Pancreas (tissue), 10 donors: ENCODE data around the gene CKLF. TPM values are rescaled to one million over a fixed set of nuclear protein-coding genes. Genes with fewer than 3 reads are reported as not detected.

Experiments
- ATAC-seq, 4 donors: fragments of 200-7000 bp; cut with Tn5 transposase; one replicate each; pipeline versions ENCODE4 v1.8.0 to v1.9.1; 2020; ENCODE audit warnings: mild to moderate bottlenecking in 4 of 4, moderate library complexity in 4 of 4
- DNase-seq, 6 donors: peaks; one replicate each; pipeline ENCODE4 v3.0.0-alpha.2; 2020
- FAIRE-seq: peaks from 2 replicates; lab custom pipeline; 2012; peaks lifted over from hg19 to GRCh38; lab: Jason Lieb, UNC
- H3K27ac ChIP-seq, 4 donors: fragments of 200-600 bp; sonication (generic); 1 replicate in 3 of 4; 2 replicates in 1 of 4; pipeline versions ENCODE4 v1.5.0 to v1.8.0; 2020
- H3K27me3 ChIP-seq, 4 donors: fragments of 200-600 bp; one replicate each; pipeline ENCODE4 v1.8.0; 2021
- H3K36me3 ChIP-seq, 3 donors: fragments of 200-600 bp; sonication (generic) in 1 of 3; one replicate each; pipeline versions ENCODE4 v1.5.0 to v1.8.0; 2020 to 2021
- H3K4me1 ChIP-seq, 3 donors: fragments of 200-600 bp; one replicate each; pipeline ENCODE4 v1.8.0; 2021
- H3K4me3 ChIP-seq, 4 donors: fragments of 200-600 bp; sonication (generic) in 2 of 4; one replicate each; pipeline versions ENCODE4 v1.5.0 to v1.8.0; 2020 to 2021
- H3K9me3 ChIP-seq, 4 donors: fragments of 200-600 bp; one replicate each; pipeline ENCODE4 v1.8.0; 2021
- WGBS, 2 donors: extraction: QIAGEN DNeasy Blood & Tissue Kit; methylation state at CpG; one replicate each; pipeline ENCODE4 v1.1.7; 2013; 5-methylcytosine and 5-hydroxymethylcytosine counted together
- intact Hi-C, 3 donors: fragments of 100-400 bp; cut with DNase I; formaldehyde crosslinking; loops; one replicate each; pipeline versions ENCODE4 v1.11.1 to v1.14.2; 2022
- polyA plus RNA-seq, 2 donors: library from polyadenylated mRNA; stranded (reverse); fragments of 200-250 nt; gene quantifications; one replicate each; pipeline ENCODE4 v1.2.3, GENCODE V29; 2013
- total RNA-seq, 6 donors: library from RNA; stranded (reverse); fragmentation: NEBNext Ultra II Directional in 4 of 6; extraction: Animal tissue kit (Norgen Biotek cat#: 25700) in 4 of 6; gene quantifications; one replicate each; pipeline versions ENCODE4 v1.2.1 to v1.2.4, GENCODE V29; 2021 to 2023
- TF ChIP-seq, protein P1 (sequence below), 4 donors: fragments of 200-600 bp; sonication (generic) in 3 of 4; IDR thresholded peaks; one replicate each; pipeline versions ENCODE4 v1.5.0 to v1.8.0; 2021; ENCODE audit warnings: antibody characterized with exemption in 4 of 4
- donor health status: healthy with polysubstance abuse.
- donor health status: DM: no; HTN: no; CAD: no; lungs with moderate emphysema.
- donor health status: DM: no; HTN: no; CAD: no.
- donor health status: control.
- donor health status: control.
- donor health status: Bipolar disorder and iron deficiency.
- donor health status: DM: yes; HTN: yes; CAD: no.
- donor health status: DM: no; HTN: no; CAD: no.
- donor health status: DM: no; HTN: no; CAD: no.
- donor health status: DM: yes; HTN: yes; CAD: no.

CKLF gene
- total and polyA plus RNA-seq, 8 donors: 5.9 to 26.1 (median 11.0) TPM

GRCh38 chr16:66588981-66589713 lies 36.8 kb downstream of the CKLF start:
- FAIRE-seq: no peak

GRCh38 chr16:66590322-66590721 lies 37.9 kb downstream of the CKLF start:
- Histone ChIP-seq H3K27ac (no peak overlapping the region), H3K9me3 (no peaks in the 10 kb centered on the region), H3K27me3 (no peaks in the 10 kb centered on the region), H3K4me3 (no peak overlapping the region), H3K4me1 (no peaks in the 10 kb centered on the region), H3K36me3 (no peaks in the 10 kb centered on the region)
- TF ChIP-seq, protein P1, sequence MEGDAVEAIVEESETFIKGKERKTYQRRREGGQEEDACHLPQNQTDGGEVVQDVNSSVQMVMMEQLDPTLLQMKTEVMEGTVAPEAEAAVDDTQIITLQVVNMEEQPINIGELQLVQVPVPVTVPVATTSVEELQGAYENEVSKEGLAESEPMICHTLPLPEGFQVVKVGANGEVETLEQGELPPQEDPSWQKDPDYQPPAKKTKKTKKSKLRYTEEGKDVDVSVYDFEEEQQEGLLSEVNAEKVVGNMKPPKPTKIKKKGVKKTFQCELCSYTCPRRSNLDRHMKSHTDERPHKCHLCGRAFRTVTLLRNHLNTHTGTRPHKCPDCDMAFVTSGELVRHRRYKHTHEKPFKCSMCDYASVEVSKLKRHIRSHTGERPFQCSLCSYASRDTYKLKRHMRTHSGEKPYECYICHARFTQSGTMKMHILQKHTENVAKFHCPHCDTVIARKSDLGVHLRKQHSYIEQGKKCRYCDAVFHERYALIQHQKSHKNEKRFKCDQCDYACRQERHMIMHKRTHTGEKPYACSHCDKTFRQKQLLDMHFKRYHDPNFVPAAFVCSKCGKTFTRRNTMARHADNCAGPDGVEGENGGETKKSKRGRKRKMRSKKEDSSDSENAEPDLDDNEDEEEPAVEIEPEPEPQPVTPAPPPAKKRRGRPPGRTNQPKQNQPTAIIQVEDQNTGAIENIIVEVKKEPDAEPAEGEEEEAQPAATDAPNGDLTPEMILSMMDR (IDR thresholded peaks at IDR 0.05): no peak
- intact Hi-C loops: no loop called here
- no peak for FAIRE-seq
- no peak for DNase-seq
- no peak for ATAC-seq
- WGBS, 2 donors: 87 to 90% methylated on average over 8 of the region's 8 CpGs

More at GRCh38 chr16:66588981-66589713, 36.8 kb downstream of the CKLF start:
- ATAC-seq (peak in 3 of 4 donors; percentile 73 to 86 (median 78)), DNase-seq (peak in 1 of 6 donors; percentile 51)
- no peak overlapping the region for H3K27ac ChIP-seq
- no peaks in the 10 kb centered on the region for H3K9me3 ChIP-seq
- H3K36me3 ChIP-seq: no peaks in the 10 kb centered on the region
- H3K27me3 ChIP-seq: no peaks in the 10 kb centered on the region
- no peak overlapping the region for H3K4me3 ChIP-seq
- intact Hi-C loops: no loop called here
- WGBS, 2 donors: 93 to 94% methylated on average over 8 of the region's 8 CpGs
- TF ChIP-seq, protein P1 (IDR thresholded peaks at IDR 0.05): peak in 1 of 4 donors; percentile 12
- H3K4me1 ChIP-seq: no peaks in the 10 kb centered on the region

GRCh38 chr16:66591018-66591417 lies 38.6 kb downstream of the CKLF start:
- H3K27me3 ChIP-seq: no peaks in the 10 kb centered on the region
- no peaks in the 10 kb centered on the region for H3K9me3 ChIP-seq
- no peak overlapping the region for H3K27ac ChIP-seq
- FAIRE-seq: no peak
- H3K4me3 ChIP-seq: no peak overlapping the region
- no peak for ATAC-seq
- no peak for DNase-seq
- intact Hi-C loops: no loop called here
- H3K36me3 ChIP-seq: no peaks in the 10 kb centered on the region
- TF ChIP-seq, protein P1 (IDR thresholded peaks at IDR 0.05): no peak
- WGBS, 2 donors: 92 to 94% methylated on average over 4 of the region's 4 CpGs
- H3K4me1 ChIP-seq: no peaks in the 10 kb centered on the region

GRCh38 chr16:66592241-66592640 lies 39.9 kb downstream of the CKLF start:
- FAIRE-seq (no peak), ATAC-seq (no peak), DNase-seq (no peak)
- Histone ChIP-seq H3K9me3 (no peaks in the 10 kb centered on the region), H3K36me3 (no peaks in the 10 kb centered on the region), H3K4me1 (no peaks in the 10 kb centered on the region), H3K27ac (no peak overlapping the region), H3K27me3 (no peaks in the 10 kb centered on the region), H3K4me3 (no peak overlapping the region)
- intact Hi-C loops: no loop called here
- TF ChIP-seq, protein P1 (IDR thresholded peaks at IDR 0.05): no peak
- WGBS, 2 donors: 85 to 91% methylated on average over 3 of the region's 3 CpGs

GRCh38 chr16:66592814-66593213 lies 40.4 kb downstream of the CKLF start:
- Histone ChIP-seq H3K4me1 (no peaks in the 10 kb centered on the region), H3K27me3 (no peaks in the 10 kb centered on the region), H3K27ac (no peak overlapping the region), H3K9me3 (no peaks in the 10 kb centered on the region), H3K4me3 (no peak overlapping the region), H3K36me3 (no peaks in the 10 kb centered on the region)
- TF ChIP-seq, protein P1 (IDR thresholded peaks at IDR 0.05): no peak
- FAIRE-seq (no peak), DNase-seq (no peak), ATAC-seq (no peak)
- intact Hi-C loops: no loop called here
- 99 to 100% methylated on average over 3 of the region's 3 CpGs for WGBS, 2 donors
